Measurements from ENCODE around the gene GRAP2. TPM values are rescaled to one million over a fixed set of nuclear protein-coding genes. Genes with fewer than 3 reads are reported as not detected.

GRAP2 gene
- total and polyA plus RNA-seq, 4 donors, result 1.9 to 6.9 (median 4.2) TPM

GRCh38 chr22:40022536-40023240 lies 121.8 kb downstream of the GRAP2 start:
- no peak for DNase-seq
- H3K4me3 ChIP-seq, result no peak overlapping the region
- 80 to 83% methylated on average over 11 of the region's 11 CpGs for WGBS, 2 donors
- H3K27me3 ChIP-seq (ENCODE audit: control insufficient read depth in 3 of 3, insufficient read depth in 3 of 3, low read length in 2 of 3), result no peaks in the 10 kb centered on the region
- ATAC-seq (ENCODE audit: insufficient read depth, low FRiP score), result no peak
- no peaks in the 10 kb centered on the region for H3K36me3 ChIP-seq (ENCODE audit: control insufficient read depth in 4 of 4, insufficient read depth in 4 of 4, low read length in 4 of 4)
- no peaks in the 10 kb centered on the region for H3K4me1 ChIP-seq (ENCODE audit: control insufficient read depth in 5 of 5, insufficient read depth in 5 of 5, low read length in 5 of 5)
- no peak overlapping the region for H3K27ac ChIP-seq (ENCODE audit: low read depth in 1 of 2, low read length in 1 of 2)
- H3K9ac ChIP-seq (ENCODE audit: insufficient read depth in 1 of 2, low read length in 2 of 2), result no peak overlapping the region
- TF ChIP-seq, protein P1, sequence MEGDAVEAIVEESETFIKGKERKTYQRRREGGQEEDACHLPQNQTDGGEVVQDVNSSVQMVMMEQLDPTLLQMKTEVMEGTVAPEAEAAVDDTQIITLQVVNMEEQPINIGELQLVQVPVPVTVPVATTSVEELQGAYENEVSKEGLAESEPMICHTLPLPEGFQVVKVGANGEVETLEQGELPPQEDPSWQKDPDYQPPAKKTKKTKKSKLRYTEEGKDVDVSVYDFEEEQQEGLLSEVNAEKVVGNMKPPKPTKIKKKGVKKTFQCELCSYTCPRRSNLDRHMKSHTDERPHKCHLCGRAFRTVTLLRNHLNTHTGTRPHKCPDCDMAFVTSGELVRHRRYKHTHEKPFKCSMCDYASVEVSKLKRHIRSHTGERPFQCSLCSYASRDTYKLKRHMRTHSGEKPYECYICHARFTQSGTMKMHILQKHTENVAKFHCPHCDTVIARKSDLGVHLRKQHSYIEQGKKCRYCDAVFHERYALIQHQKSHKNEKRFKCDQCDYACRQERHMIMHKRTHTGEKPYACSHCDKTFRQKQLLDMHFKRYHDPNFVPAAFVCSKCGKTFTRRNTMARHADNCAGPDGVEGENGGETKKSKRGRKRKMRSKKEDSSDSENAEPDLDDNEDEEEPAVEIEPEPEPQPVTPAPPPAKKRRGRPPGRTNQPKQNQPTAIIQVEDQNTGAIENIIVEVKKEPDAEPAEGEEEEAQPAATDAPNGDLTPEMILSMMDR (IDR thresholded peaks at IDR 0.05; ENCODE audit: control extremely low read depth, extremely low read depth), result no peak
- H3K9me3 ChIP-seq (ENCODE audit: control insufficient read depth in 4 of 4, insufficient read depth in 3 of 4, low read length in 3 of 4), result peaks cover 0 to 2% (median 0%) of the 10 kb centered on the region in 4 donors

Small RNAs within 50 kb of the gene (small RNA-seq; reads per million reads assigned to genes)
- gene RN7SKP210 (ENCODE audit: low replicate concordance), result not detected

Other genes starting within 250 kb of the GRAP2 start
- gene ENTHD1, start 7.3 kb upstream of the GRAP2 start, total RNA-seq, result under 1 TPM in 1 of 2 donors, not detected in 1; 0.15 TPM
- gene ENTHD1, start 7.3 kb upstream of the GRAP2 start, polyA plus RNA-seq, result under 1 TPM in 1 of 2 donors, not detected in 1; 0.04 TPM
- gene TMA7B, start 59.3 kb downstream of the GRAP2 start, total RNA-seq, result under 1 TPM; 0.31 to 0.57 TPM
- under 1 TPM; 0.35 to 0.41 TPM for gene TMA7B, start 59.3 kb downstream of the GRAP2 start, polyA plus RNA-seq
- 1 to 10 TPM; 1.0 to 3.0 TPM for gene FAM83F, start 93.9 kb downstream of the GRAP2 start, total RNA-seq
- under 1 TPM; 0.53 to 0.85 TPM for gene FAM83F, start 93.9 kb downstream of the GRAP2 start, polyA plus RNA-seq

All from lung (tissue), 13 donors.